Measurements from ENCODE around the gene SCGB3A1. TPM values are rescaled to one million over a fixed set of nuclear protein-coding genes. Genes with fewer than 3 reads are reported as not detected.

Gene SCGB3A1
- total and polyA plus RNA-seq, 9 of the 15 experiments (the other 6 are each of a cell fraction or from before 2014, with no cell fraction given) = 0.33 TPM; not detected in 8

- TF ChIP-seq TRIM25 (IDR thresholded peaks at IDR 0.05; ENCODE audit: borderline replicate concordance) (no peak), ZFPM2 (CRISPR knock-in tag; IDR thresholded peaks at IDR 0.05) (no peak), HIVEP1 (CRISPR knock-in tag; IDR thresholded peaks at IDR 0.05) (no peak), NBN (IDR thresholded peaks at IDR 0.05; ENCODE audit: low read depth) (peak; percentile 91), XRCC5 (IDR thresholded peaks at IDR 0.05; ENCODE audit: low read depth, low read length) (no peak), DIDO1 (tag; IDR thresholded peaks at IDR 0.05; ENCODE audit: low read depth) (no peak), ELK3 (CRISPR knock-in tag; IDR thresholded peaks at IDR 0.05) (no peak), BMI1 (IDR thresholded peaks at IDR 0.05; ENCODE audit: low read length) (no peak), HLTF (IDR thresholded peaks at IDR 0.05) (no peak), DPF2 (IDR thresholded peaks at IDR 0.05) (peak; percentile 93), NCOA4 (IDR thresholded peaks at IDR 0.05; ENCODE audit: partially characterized antibody) (no peak), SRF (CRISPR knock-in tag; IDR thresholded peaks at IDR 0.05) (no peak), RB1 (IDR thresholded peaks at IDR 0.05; ENCODE audit: low read depth) (no peak), NFE2L1 (tag; IDR thresholded peaks at IDR 0.05; ENCODE audit: borderline replicate concordance, low read depth) (no peak), SRSF1 (IDR thresholded peaks at IDR 0.05; ENCODE audit: low read depth, low read length) (no peak), CHD2 (IDR thresholded peaks at IDR 0.05; ENCODE audit: low read depth, low read length) (no peak), ARNT (IDR thresholded peaks at IDR 0.05) (peak in 1 of 2 experiments; percentile 77; a peak in 2 of 4 replicates), TFE3 (CRISPR knock-in tag; IDR thresholded peaks at IDR 0.05) (no peak), SMAD4 (CRISPR knock-in tag; conservative IDR thresholded peaks at IDR 0.05) (peak; percentile 88), SMARCE1 (IDR thresholded peaks at IDR 0.05) (peak; percentile 86), HDAC1 (IDR thresholded peaks at IDR 0.05) (0 out of 4 replicates have a peak, but pooled peaks of 1 of the 2 experiments have one; percentile 59), ELF1 (tag; IDR thresholded peaks at IDR 0.05) (peak; percentile 63), ZNF232 (CRISPR knock-in tag; IDR thresholded peaks at IDR 0.05) (no peak), FOXP1 (CRISPR knock-in tag; IDR thresholded peaks at IDR 0.05) (no peak)
- TF ChIP-seq, protein P1, sequence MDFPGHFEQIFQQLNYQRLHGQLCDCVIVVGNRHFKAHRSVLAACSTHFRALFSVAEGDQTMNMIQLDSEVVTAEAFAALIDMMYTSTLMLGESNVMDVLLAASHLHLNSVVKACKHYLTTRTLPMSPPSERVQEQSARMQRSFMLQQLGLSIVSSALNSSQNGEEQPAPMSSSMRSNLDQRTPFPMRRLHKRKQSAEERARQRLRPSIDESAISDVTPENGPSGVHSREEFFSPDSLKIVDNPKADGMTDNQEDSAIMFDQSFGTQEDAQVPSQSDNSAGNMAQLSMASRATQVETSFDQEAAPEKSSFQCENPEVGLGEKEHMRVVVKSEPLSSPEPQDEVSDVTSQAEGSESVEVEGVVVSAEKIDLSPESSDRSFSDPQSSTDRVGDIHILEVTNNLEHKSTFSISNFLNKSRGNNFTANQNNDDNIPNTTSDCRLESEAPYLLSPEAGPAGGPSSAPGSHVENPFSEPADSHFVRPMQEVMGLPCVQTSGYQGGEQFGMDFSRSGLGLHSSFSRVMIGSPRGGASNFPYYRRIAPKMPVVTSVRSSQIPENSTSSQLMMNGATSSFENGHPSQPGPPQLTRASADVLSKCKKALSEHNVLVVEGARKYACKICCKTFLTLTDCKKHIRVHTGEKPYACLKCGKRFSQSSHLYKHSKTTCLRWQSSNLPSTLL (IDR thresholded peaks at IDR 0.05) = no peak
Measured at GRCh38 chr5:180553530-180553929, 37.8 kb downstream of the SCGB3A1 start (continued).
